Measurements from ENCODE around the gene ANXA4.
"Not testable (repeated sequence)": the region's sequence is repeated elsewhere in the genome, so short reads cannot be mapped to it uniquely, and the experiment has no call there.

Gene ANXA4

GRCh38 chr2:69723791-69724190 is 18.1 kb upstream of the ANXA4 start:
- DNase-seq: no peak

GRCh38 chr2:69724540-69725159 is 17.3 kb upstream of the ANXA4 start:
- peak; percentile 88 for DNase-seq

- DNase-seq: no peak
These were observed 16.1 kb upstream of the ANXA4 start for GRCh38 chr2:69725706-69726360.

GRCh38 chr2:69729266-69729665 is 12.7 kb upstream of the ANXA4 start:
- DNase-seq: no peak

GRCh38 chr2:69729781-69730180 is 12.2 kb upstream of the ANXA4 start:
- DNase-seq: no peak

- DNase-seq: no peak
These were observed 10.6 kb upstream of the ANXA4 start for GRCh38 chr2:69731147-69731970.

GRCh38 chr2:69733342-69734034 is 8.4 kb upstream of the ANXA4 start:
- DNase-seq: no peak

- DNase-seq: no peak
These were observed 7.8 kb upstream of the ANXA4 start for GRCh38 chr2:69734035-69734611.

GRCh38 chr2:69734854-69735544 is 6.9 kb upstream of the ANXA4 start:
- no peak for DNase-seq

- DNase-seq: no peak
These were observed 6.2 kb upstream of the ANXA4 start for GRCh38 chr2:69735686-69736085.

GRCh38 chr2:69738149-69738548 is 3.8 kb upstream of the ANXA4 start:
- DNase-seq: not testable (repeated sequence)

GRCh38 chr2:69740502-69740951 is 1.4 kb upstream of the ANXA4 start:
- no peak for DNase-seq

GRCh38 chr2:69741229-69741574 is 732 bp upstream of the ANXA4 start:
- peak; percentile 64 for DNase-seq

GRCh38 chr2:69742322-69742952 is 503 bp downstream of the ANXA4 start:
- peak; percentile 22 for DNase-seq

- DNase-seq: peak; percentile 32
These were observed 1.9 kb downstream of the ANXA4 start for GRCh38 chr2:69743847-69744264.

- peak; percentile 41 for DNase-seq
These were observed 2.5 kb downstream of the ANXA4 start for GRCh38 chr2:69744456-69744855.

GRCh38 chr2:69745035-69745434 is 3.1 kb downstream of the ANXA4 start:
- no peak for DNase-seq

- DNase-seq: no peak
These were observed 8.3 kb downstream of the ANXA4 start for GRCh38 chr2:69750246-69750645.

- DNase-seq: no peak
These were observed 11.9 kb downstream of the ANXA4 start for GRCh38 chr2:69753659-69754363.

- DNase-seq: no peak
These were observed 12.7 kb downstream of the ANXA4 start for GRCh38 chr2:69754633-69755032.

- peak; percentile 59 for DNase-seq
These were observed 14.0 kb downstream of the ANXA4 start for GRCh38 chr2:69755862-69756467.

Measured in hematopoietic multipotent progenitor cell treated with erythropoietin and hydrocortisone succinate and interleukin-3 and kit ligand, for 8 days (in vitro differentiated cells).